Stimulated activated CD8-positive, alpha-beta memory T cell treated with anti-CD3 and anti-CD28 coated beads, Interleukin-12 subunit alpha, Interleukin-12 subunit beta, amount 100 ng/mL, for 4 hours (primary cell): Measurements from ENCODE around the gene TMEM254.
"Not testable (repeated sequence)": the region's sequence is repeated elsewhere in the genome, so short reads cannot be mapped to it uniquely, and the experiment has no call there.

Experiments
- DNase-seq: peaks from one replicate; pipeline ENCODE4 v3.0.0-alpha.2; 2020; ENCODE audit warnings: low read depth

The TMEM254 gene

DNA sequence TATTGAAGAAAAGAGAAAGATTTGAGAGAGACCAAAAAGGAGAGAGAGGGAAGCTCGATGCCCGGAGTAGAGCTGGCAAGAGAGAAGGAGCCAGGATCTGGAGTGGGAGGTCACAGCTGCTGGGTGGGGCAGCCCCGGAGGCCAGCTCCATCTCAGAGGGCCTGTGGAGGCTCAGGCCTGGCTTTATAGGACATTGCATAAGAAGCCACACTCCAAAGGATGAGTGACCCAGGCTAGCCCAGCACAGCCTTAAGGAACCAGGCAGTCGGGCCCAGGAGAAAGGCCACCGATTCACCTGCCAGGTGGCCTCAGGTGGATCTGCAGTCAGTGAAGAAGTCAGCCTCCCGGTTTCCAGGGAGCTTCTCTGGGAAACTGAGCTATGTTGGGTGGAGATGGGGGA lies 54.7 kb downstream of the TMEM254 start:
- DNase-seq = no peak

DNA sequence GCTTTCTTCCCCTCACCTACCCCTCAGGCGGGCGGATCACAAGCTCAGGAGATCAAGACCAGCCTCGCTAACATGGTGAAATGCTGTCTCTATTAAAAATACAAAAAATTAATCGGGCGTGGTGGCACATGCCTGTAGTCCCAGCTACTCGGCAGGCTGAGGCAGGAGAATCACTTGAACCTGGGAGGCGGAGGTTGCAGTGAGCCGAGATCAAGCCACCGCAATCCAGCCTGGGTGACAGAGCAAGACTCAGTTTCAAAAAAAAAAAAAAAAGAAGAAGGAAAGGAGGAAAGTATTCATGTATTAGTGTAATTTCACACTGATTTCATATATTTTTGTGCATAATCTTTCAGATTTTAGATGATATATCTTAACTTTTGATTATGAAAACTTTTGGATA lies 55.2 kb downstream of the TMEM254 start:
- not testable (repeated sequence) for DNase-seq

GRCh38 chr10:80136134-80136571 lies 57.7 kb downstream of the TMEM254 start:
- no peak for DNase-seq

GRCh38 chr10:80137031-80137862 lies 58.8 kb downstream of the TMEM254 start:
- no peak for DNase-seq

DNA sequence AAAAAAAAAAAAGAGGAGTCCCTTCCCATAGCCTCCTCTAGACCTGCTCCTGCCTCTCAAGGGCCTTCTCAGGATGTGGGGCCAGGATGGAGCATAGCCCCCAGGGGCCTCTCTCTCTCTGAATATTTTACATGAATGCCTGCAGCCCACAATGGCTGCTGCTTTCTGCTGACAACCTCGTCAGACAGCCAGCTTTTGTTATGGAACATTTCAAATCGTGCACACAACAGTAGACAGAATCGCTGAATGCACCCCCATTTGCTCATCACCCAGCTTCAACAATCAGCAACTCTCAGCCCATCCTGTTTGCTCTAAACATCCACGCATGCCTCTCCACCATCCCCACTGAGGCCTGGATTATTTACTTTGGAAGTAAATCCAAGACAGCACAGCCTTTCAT lies 59.5 kb downstream of the TMEM254 start:
- no peak for DNase-seq

- no peak for DNase-seq
Observed at GRCh38 chr10:80139265-80139664, 60.8 kb downstream of the TMEM254 start.

- no peak for DNase-seq
Observed at GRCh38 chr10:80140251-80140650, 61.8 kb downstream of the TMEM254 start.

- DNase-seq = no peak
Observed at GRCh38 chr10:80141696-80142460, 63.4 kb downstream of the TMEM254 start.
